ENCODE measurements around the gene VMAC. TPM values are rescaled to one million over a fixed set of nuclear protein-coding genes. Genes with fewer than 3 reads are reported as not detected.

The VMAC gene
- total RNA-seq, 4 donors from 2014 or later = 0.65 to 13.0 (median 5.6) TPM

DNA sequence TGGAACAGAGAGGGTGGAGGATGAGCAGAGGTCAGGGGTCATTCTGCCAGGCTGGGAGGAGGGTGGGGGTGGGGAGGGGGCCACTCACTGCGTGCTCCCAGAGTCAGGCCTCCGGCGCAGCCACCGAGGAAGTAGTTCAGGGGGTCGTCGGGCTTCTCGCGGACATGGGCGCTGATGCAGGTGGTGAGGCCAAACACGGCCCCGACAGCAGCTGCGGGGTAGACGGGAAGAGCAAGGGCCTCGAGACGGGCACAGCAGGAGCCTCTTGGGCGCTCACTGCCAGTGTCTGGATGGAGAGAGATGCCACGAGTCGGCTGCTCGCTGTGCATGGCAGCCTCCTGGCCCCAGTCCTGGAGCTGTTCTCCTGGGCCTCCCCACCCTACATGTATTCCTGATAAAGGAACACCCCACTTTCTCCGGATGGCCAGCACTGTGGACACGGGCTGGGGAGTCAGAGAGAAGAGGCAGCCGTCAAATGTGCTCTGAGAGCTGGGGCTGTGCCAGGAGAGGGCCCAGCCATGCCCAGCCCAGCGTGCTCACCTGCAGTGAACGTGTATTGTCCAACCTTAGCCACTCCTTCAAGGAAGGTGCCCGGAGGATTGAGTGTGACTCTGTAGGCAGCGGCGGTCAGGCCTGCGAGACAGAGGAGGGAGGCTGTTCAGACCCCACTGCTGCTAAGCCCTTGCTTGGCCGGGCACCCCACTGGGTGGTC is 8.2 kb upstream of the VMAC start:
- no peak for TF ChIP-seq CTCF (IDR thresholded peaks at IDR 0.05; ENCODE audit: low read depth)

- no peak for TF ChIP-seq CTCF (IDR thresholded peaks at IDR 0.05; ENCODE audit: low read depth)
Observed at GRCh38 chr19:5897189-5897969, 7.3 kb upstream of the VMAC start.

- TF ChIP-seq CTCF (IDR thresholded peaks at IDR 0.05; ENCODE audit: low read depth) = no peak
Observed at GRCh38 chr19:5899728-5900526, 4.7 kb upstream of the VMAC start.

DNA sequence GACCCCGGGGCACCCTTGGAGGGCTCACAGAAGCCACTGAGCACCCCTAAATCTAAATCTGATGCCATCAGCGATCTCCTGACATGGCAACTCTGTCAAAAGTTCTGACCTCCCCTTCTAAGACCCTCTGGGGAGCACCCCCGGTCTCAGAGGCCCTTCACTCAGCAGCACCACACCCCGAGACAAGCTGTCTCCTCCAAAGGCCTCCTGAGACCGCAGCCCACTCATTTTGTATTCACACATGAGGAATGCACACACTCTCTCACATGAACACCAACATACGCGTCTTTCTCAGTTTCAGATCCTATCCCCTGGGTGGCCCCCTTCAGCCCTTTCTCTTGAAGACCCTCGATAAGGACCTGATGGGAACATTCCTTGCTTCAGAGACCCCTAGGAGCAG is 3.7 kb upstream of the VMAC start:
- TF ChIP-seq CTCF (IDR thresholded peaks at IDR 0.05; ENCODE audit: low read depth) = no peak

- TF ChIP-seq CTCF (IDR thresholded peaks at IDR 0.05; ENCODE audit: low read depth) = no peak
Observed at GRCh38 chr19:5903056-5903623, 1.5 kb upstream of the VMAC start.

GRCh38 chr19:5903624-5904351 is 884 bp upstream of the VMAC start, which contains the start of gene NDUFA11:
Gene NDUFA11 (minus strand): TSS chr19:5903790. CDS start chr19:5903708, 82 bp downstream.
- no peak for TF ChIP-seq CTCF (IDR thresholded peaks at IDR 0.05; ENCODE audit: low read depth)
